ENCODE measurements around the gene JTB. TPM values are rescaled to one million over a fixed set of nuclear protein-coding genes. Genes with fewer than 3 reads are reported as not detected.

The JTB gene
- total RNA-seq, 1 experiment from 2014 or later: 123 TPM

- Histone ChIP-seq H3K4me1 (ENCODE audit: control insufficient read depth in 1 of 2, insufficient read depth in 2 of 2, low read length in 2 of 2) (no peaks in the 10 kb centered on the region), H3K9me2 (ENCODE audit: insufficient read depth) (no peaks in the 10 kb centered on the region), H3K4me3 (replicated peaks in 1 of 2; ENCODE audit: low read depth in 1 of 2, low read length in 2 of 2) (no peak overlapping the region), H3K79me2 (ENCODE audit: insufficient read depth, low read length) (peaks cover 3% of the 10 kb centered on the region; the same call in 1 of the 2 replicates), H3K36me3 (ENCODE audit: control insufficient read depth in 1 of 2, insufficient read depth in 2 of 2, low read length in 2 of 2) (peaks cover 11 to 24% of the 10 kb centered on the region in 2 experiments; a peak in 3 of 4 replicates), H3K4me2 (ENCODE audit: low read length) (no peak overlapping the region), H3K9me3 (ENCODE audit: control insufficient read depth in 1 of 2, insufficient read depth in 1 of 2, low read depth in 1 of 2, low read length in 2 of 2) (no peaks in the 10 kb centered on the region), H2AFZ (ENCODE audit: low read depth, low read length, poor library complexity, severe bottlenecking) (no peak overlapping the region), H3K27me3 (ENCODE audit: insufficient read depth, low read length) (no peaks in the 10 kb centered on the region), H3K27ac (ENCODE audit: low read depth, low read length) (no peak overlapping the region), H3K9ac (ENCODE audit: low read length) (no peak overlapping the region), H4K20me1 (ENCODE audit: insufficient read depth) (no peaks in the 10 kb centered on the region)
- ChIA-PET POLR2A (no interaction called here), RAD21 (ENCODE audit: low non-redundant PET in 1 of 2, low total read pairs in 2 of 2, uncharacterized antibody in 2 of 2, unreplicated experiment in 2 of 2) (no interaction called here), CTCF (no interaction called here)
- no peak for TF ChIP-seq ELF1 (IDR thresholded peaks at IDR 0.05; ENCODE audit: borderline replicate concordance, low read depth)
- no peak for TF ChIP-seq TCF7L2 (IDR thresholded peaks at IDR 0.05; ENCODE audit: borderline replicate concordance, extremely low read depth, insufficient read depth, insufficient read length)
- no peak for TF ChIP-seq SIN3A (IDR thresholded peaks at IDR 0.05; ENCODE audit: low read depth)
- no peak for TF ChIP-seq CEBPB (IDR thresholded peaks at IDR 0.05; ENCODE audit: low read depth)
- TF ChIP-seq POLR2A (IDR thresholded peaks at IDR 0.05; ENCODE audit: borderline replicate concordance, extremely low read depth, insufficient read depth, insufficient read length): no peak
- TF ChIP-seq ZNF274 (IDR thresholded peaks at IDR 0.05; ENCODE audit: low read depth, low read length): no peak
- TF ChIP-seq RAD21 (IDR thresholded peaks at IDR 0.05; ENCODE audit: low read depth): no peak
- no peak for TF ChIP-seq MAX (IDR thresholded peaks at IDR 0.05)
- TF ChIP-seq POLR2AphosphoS5 (IDR thresholded peaks at IDR 0.05; ENCODE audit: low read depth, low read length): no peak
- no peak for DNase-seq (ENCODE audit: low read depth, low spot score)
- no TSS peak for BruUV-seq (replicated peaks)
- ATAC-seq: no peak
- intact Hi-C loops (cut with micrococcal nuclease): no loop called here
These were observed 38.5 kb downstream of the JTB start for GRCh38 chr1:153938996-153939395.

- Histone ChIP-seq H3K9me3 (ENCODE audit: control insufficient read depth in 1 of 2, insufficient read depth in 1 of 2, low read depth in 1 of 2, low read length in 2 of 2) (no peaks in the 10 kb centered on the region), H3K9me2 (ENCODE audit: insufficient read depth) (no peaks in the 10 kb centered on the region), H3K36me3 (ENCODE audit: control insufficient read depth in 1 of 2, insufficient read depth in 2 of 2, low read length in 2 of 2) (peaks cover 14 to 28% of the 10 kb centered on the region in 2 experiments; a peak in 3 of 4 replicates), H2AFZ (ENCODE audit: low read depth, low read length, poor library complexity, severe bottlenecking) (no peak overlapping the region), H3K27me3 (ENCODE audit: insufficient read depth, low read length) (no peaks in the 10 kb centered on the region), H3K4me3 (replicated peaks in 1 of 2; ENCODE audit: low read depth in 1 of 2, low read length in 2 of 2) (no peak overlapping the region), H3K79me2 (ENCODE audit: insufficient read depth, low read length) (no peaks in the 10 kb centered on the region), H3K4me2 (ENCODE audit: low read length) (no peak overlapping the region), H4K20me1 (ENCODE audit: insufficient read depth) (no peaks in the 10 kb centered on the region), H3K4me1 (ENCODE audit: control insufficient read depth in 1 of 2, insufficient read depth in 2 of 2, low read length in 2 of 2) (no peaks in the 10 kb centered on the region), H3K9ac (ENCODE audit: low read length) (no peak overlapping the region), H3K27ac (ENCODE audit: low read depth, low read length) (no peak overlapping the region)
- ChIA-PET POLR2A (no interaction called here), RAD21 (ENCODE audit: low non-redundant PET in 1 of 2, low total read pairs in 2 of 2, uncharacterized antibody in 2 of 2, unreplicated experiment in 2 of 2) (no interaction called here), CTCF (no interaction called here)
- intact Hi-C loops (cut with micrococcal nuclease): no loop called here
- no TSS peak for BruUV-seq (replicated peaks)
- TF ChIP-seq ATF3 (IDR thresholded peaks at IDR 0.05) (no peak), POLR2AphosphoS5 (IDR thresholded peaks at IDR 0.05; ENCODE audit: low read depth, low read length) (no peak), CEBPB (IDR thresholded peaks at IDR 0.05; ENCODE audit: low read depth) (no peak), REST (IDR thresholded peaks at IDR 0.05; ENCODE audit: low read depth) (no peak)
- ATAC-seq: no peak
- no peak for DNase-seq (ENCODE audit: low read depth, low spot score)
These were observed 40.1 kb downstream of the JTB start for GRCh38 chr1:153937331-153937730.

Data from HCT116 (cell line).